ENCODE results near the gene EPHB2. TPM values are rescaled to one million over a fixed set of nuclear protein-coding genes. Genes with fewer than 3 reads are reported as not detected.

EPHB2 gene
- total and polyA plus RNA-seq, 2 donors (not counting 3 experiments of a cell fraction or from before 2014, with no cell fraction given) = 50.8 to 69.1 TPM

DNA sequence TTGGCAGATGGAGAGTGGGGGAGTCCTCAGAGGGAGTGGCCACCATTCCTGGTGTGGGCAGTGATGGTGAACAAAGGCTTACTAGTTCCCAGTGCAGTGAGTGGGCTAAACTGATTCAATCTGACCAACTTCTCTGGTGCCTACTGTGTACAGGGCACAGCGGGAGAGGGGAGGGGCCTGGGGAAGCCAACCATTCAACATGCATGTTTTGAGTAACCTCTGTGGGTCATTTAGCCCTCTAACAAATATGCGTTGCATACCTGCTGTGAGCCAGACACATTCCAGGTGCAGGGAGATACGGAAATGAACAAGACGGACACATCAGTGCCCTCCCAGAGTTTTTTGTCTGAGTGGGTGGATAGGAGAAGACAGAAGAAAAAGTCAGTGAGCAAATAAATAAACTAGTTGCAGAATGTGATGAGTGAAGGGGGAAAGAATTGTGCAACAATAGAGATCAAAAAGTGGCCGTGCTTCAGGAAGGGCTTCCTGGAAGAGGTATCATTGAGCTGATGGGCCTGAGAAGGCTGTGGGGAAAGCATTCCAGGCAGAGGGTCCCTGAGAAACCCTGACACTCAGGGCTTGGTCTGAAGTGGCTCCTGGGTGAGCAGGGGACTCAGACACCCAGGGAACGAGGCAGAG, 78.8 kb downstream of the EPHB2 start:
- CTCF ChIA-PET = interaction anchor here (1.2 to 1.7 kb wide), 3 partner anchors 12 to 85 kb away, joined by 3 to 8 read pairs (median 4); no protein-coding TSS in a partner anchor
- Histone ChIP-seq H2AFZ (ENCODE audit: low read depth, low read length) (no peak overlapping the region), H4K20me1 (replicated peaks; ENCODE audit: control insufficient read depth, extremely low read depth, insufficient read depth, low read length) (no peaks in the 10 kb centered on the region), H3K9me3 (replicated peaks; ENCODE audit: control insufficient read depth, insufficient read depth, low read length) (no peaks in the 10 kb centered on the region), H3K4me1 (ENCODE audit: control insufficient read depth, extremely low read depth, insufficient read depth, low read length) (no peaks in the 10 kb centered on the region), H3K4me3 (replicated peaks in 1 of 3; ENCODE audit: insufficient read depth in 1 of 3, low read depth in 1 of 3, low read length in 3 of 3) (no peak overlapping the region), H3K27ac (ENCODE audit: insufficient read depth, low read depth, low read length) (no peak overlapping the region), H3K36me3 (ENCODE audit: control insufficient read depth in 2 of 2, extremely low read depth in 1 of 2, insufficient read depth in 2 of 2, low read length in 2 of 2) (peaks cover 2 to 6% of the 10 kb centered on the region in 2 experiments), H3K79me2 (ENCODE audit: control insufficient read depth, insufficient read depth, low read length) (peaks cover 8% of the 10 kb centered on the region), H3K27me3 (ENCODE audit: control insufficient read depth in 2 of 2, insufficient read depth in 2 of 2, low read length in 2 of 2) (no peaks in the 10 kb centered on the region), H3K9me1 (replicated peaks; ENCODE audit: control insufficient read depth, extremely low read depth, insufficient read depth, low read length) (no peaks in the 10 kb centered on the region), H3K4me2 (ENCODE audit: insufficient read depth, low read length) (no peak overlapping the region), H3K9ac (replicated peaks; ENCODE audit: extremely low read depth, insufficient read depth, low read length) (no peak overlapping the region)
- DNase-seq (ENCODE audit: low read depth, low spot score) (no peak), FAIRE-seq (no peak)
- intact Hi-C loops (cut with micrococcal nuclease) = no loop called here
- TF ChIP-seq POLR2AphosphoS5 (IDR thresholded peaks at IDR 0.05; ENCODE audit: insufficient read depth, low read depth, low read length) (no peak), JUN (IDR thresholded peaks at IDR 0.05; ENCODE audit: borderline replicate concordance, insufficient read depth, insufficient read length, low read depth) (no peak), POLR2A (IDR thresholded peaks at IDR 0.05; ENCODE audit: low read depth, low read length) (no peak), MYC (IDR thresholded peaks at IDR 0.05; ENCODE audit: low read depth, low read length) (no peak), FOS (IDR thresholded peaks at IDR 0.05; ENCODE audit: borderline replicate concordance, insufficient read depth, low read length) (no peak), EZH2 (IDR thresholded peaks at IDR 0.05; ENCODE audit: borderline replicate concordance, low read depth, low read length, severe bottlenecking) (no peak), GATA2 (IDR thresholded peaks at IDR 0.05; ENCODE audit: insufficient read depth, insufficient read length, low read depth, low read length) (no peak)
- TF ChIP-seq, protein P1, sequence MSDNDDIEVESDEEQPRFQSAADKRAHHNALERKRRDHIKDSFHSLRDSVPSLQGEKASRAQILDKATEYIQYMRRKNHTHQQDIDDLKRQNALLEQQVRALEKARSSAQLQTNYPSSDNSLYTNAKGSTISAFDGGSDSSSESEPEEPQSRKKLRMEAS (IDR thresholded peaks at IDR 0.05; ENCODE audit: insufficient read depth, insufficient read length) = no peak
- TF ChIP-seq, protein P2, sequence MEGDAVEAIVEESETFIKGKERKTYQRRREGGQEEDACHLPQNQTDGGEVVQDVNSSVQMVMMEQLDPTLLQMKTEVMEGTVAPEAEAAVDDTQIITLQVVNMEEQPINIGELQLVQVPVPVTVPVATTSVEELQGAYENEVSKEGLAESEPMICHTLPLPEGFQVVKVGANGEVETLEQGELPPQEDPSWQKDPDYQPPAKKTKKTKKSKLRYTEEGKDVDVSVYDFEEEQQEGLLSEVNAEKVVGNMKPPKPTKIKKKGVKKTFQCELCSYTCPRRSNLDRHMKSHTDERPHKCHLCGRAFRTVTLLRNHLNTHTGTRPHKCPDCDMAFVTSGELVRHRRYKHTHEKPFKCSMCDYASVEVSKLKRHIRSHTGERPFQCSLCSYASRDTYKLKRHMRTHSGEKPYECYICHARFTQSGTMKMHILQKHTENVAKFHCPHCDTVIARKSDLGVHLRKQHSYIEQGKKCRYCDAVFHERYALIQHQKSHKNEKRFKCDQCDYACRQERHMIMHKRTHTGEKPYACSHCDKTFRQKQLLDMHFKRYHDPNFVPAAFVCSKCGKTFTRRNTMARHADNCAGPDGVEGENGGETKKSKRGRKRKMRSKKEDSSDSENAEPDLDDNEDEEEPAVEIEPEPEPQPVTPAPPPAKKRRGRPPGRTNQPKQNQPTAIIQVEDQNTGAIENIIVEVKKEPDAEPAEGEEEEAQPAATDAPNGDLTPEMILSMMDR (IDR thresholded peaks at IDR 0.05; ENCODE audit: extremely low read depth in 1 of 2, insufficient read depth in 1 of 2, low read depth in 1 of 2, low read length in 2 of 2) = no peak
- POLR2A ChIA-PET = no interaction called here
- no TSS peak for BruUV-seq (replicated peaks)
- dilution Hi-C loops (cut with MboI; ENCODE audit: extremely low pct_ligation_motif_present, low sequenced_read_pairs) = no loop called here
